ENCODE data around the gene ARL14. TPM values are rescaled to one million over a fixed set of nuclear protein-coding genes. Genes with fewer than 3 reads are reported as not detected.
"Not testable (repeated sequence)": the region's sequence is repeated elsewhere in the genome, so short reads cannot be mapped to it uniquely, and the experiment has no call there.

ARL14 gene
- total and polyA plus RNA-seq, 8 donors: 0.75 to 5.8 (median 2.4) TPM

DNA sequence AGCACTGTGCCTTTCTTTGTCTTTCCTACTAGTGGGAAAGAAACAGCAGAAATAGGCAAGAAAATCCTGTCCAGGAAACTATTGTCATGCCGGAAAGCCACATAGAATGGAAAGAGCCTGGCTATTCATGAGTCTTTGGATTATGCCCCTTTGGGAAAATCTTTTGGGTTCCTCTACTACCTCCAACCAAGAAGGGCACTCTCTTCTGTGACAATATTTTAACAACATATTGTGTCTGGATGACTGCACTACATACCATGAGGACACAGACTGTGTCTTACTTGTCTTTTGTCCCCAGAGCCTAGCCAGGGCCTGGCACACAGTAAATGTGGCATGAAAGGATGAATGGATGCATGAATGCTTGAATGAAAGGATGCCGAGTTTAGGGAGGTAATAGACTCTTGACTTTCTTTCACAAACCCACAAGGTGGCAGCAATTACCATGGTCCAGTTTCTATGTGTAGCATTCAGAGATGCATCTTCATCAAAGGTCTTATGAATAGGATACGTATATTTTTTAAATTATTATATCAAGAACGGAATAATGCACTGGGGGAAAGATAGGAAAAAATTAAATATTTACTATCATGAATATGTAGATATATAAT is 30.3 kb downstream of the ARL14 start:
- FAIRE-seq (peak; percentile 85), ATAC-seq (peak; percentile 80 to 94 (median 92))
- H3K4me3 ChIP-seq: no peak overlapping the region

DNA sequence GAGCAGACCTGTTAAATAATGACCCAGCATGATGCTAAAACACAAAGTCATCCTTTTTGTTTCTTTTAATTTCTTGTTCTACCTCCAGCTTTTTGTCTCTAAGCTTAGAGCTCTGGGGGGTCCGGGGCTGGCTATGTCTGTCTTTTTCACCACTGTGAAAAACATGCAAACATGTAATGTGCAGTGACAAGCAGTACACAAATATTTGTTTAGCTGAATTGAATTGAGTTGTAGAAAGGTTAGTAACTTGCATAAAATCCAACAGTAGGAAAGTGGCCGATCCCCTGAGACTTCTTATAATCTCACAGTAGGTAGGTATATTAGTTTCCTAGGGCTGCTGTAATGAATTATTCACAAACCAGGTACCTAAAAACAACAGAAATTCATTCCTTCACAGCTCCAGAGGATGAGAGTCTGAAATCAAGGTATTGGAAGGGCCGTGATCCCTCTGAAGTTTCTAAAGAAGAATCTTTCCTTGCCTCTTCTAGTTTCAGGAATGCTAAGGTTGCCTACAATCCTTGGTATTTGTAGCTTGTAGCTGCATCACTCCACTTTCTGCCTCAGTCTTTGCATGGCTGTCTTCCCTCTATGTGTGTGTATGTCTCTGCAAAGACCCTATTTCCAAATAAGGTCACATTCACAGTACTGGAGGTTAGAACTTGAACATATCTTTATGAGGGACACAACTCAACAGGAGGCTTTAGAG is 32.7 kb downstream of the ARL14 start:
- Histone ChIP-seq H3K27me3 (no peaks in the 10 kb centered on the region), H3K27ac (no peak overlapping the region), H3K4me1 (peaks cover 0 to 7% (median 0%) of the 10 kb centered on the region in 3 donors), H3K9me3 (no peaks in the 10 kb centered on the region), H3K4me3 (no peak overlapping the region), H3K36me3 (no peaks in the 10 kb centered on the region)
- WGBS, 2 donors: 70 to 82% methylated on average over 3 of the region's 3 CpGs
- DNase-seq (no peak), FAIRE-seq (no peak), ATAC-seq (no peak)
- intact Hi-C loops (cut with DNase I): loop anchor here in 2 of 3 donors (10.0 kb wide), 2 partner anchors 225 to 235 kb away; no protein-coding TSS in a partner anchor
- TF ChIP-seq, protein P1, sequence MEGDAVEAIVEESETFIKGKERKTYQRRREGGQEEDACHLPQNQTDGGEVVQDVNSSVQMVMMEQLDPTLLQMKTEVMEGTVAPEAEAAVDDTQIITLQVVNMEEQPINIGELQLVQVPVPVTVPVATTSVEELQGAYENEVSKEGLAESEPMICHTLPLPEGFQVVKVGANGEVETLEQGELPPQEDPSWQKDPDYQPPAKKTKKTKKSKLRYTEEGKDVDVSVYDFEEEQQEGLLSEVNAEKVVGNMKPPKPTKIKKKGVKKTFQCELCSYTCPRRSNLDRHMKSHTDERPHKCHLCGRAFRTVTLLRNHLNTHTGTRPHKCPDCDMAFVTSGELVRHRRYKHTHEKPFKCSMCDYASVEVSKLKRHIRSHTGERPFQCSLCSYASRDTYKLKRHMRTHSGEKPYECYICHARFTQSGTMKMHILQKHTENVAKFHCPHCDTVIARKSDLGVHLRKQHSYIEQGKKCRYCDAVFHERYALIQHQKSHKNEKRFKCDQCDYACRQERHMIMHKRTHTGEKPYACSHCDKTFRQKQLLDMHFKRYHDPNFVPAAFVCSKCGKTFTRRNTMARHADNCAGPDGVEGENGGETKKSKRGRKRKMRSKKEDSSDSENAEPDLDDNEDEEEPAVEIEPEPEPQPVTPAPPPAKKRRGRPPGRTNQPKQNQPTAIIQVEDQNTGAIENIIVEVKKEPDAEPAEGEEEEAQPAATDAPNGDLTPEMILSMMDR (IDR thresholded peaks at IDR 0.05): no peak

More for the DNA sequence above, 30.3 kb downstream of the ARL14 start:
- Histone ChIP-seq H3K36me3 (no peaks in the 10 kb centered on the region), H3K9me3 (no peaks in the 10 kb centered on the region), H3K27ac (no peak overlapping the region), H3K27me3 (no peaks in the 10 kb centered on the region), H3K4me1 (peaks cover 0 to 7% (median 0%) of the 10 kb centered on the region in 3 donors)
- WGBS, 2 donors: 13 to 19% methylated on average over 4 of the region's 4 CpGs
- DNase-seq: peak in 2 of 6 donors; percentile 19 to 30
- intact Hi-C loops (cut with DNase I): loop anchor here in 2 of 3 donors (10.0 kb wide), 2 partner anchors 228 to 238 kb away; no protein-coding TSS in a partner anchor
- TF ChIP-seq, protein P1 (IDR thresholded peaks at IDR 0.05): peak in 3 of 4 donors; percentile 25 to 53 (median 26)

DNA sequence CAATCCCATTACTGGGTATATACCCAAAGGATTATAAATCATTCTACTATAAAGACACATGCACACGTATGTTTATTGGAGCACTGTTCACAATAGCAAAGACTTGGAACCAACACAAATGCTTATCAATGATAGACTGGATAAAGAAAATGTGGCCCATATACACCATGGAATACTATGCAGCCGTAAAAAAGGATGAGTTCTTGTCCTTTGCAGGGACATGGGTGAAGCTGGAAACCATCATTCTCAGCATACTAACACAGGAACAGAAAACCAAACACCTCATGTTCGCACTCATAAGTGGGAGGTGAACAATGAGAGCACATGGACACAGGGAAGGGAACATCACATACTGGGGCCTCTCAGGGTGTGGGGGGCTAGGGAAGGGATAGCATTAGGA is 36.2 kb downstream of the ARL14 start:
- ATAC-seq; H3K27ac ChIP-seq; H3K9me3 ChIP-seq; H3K4me1 ChIP-seq; DNase-seq; H3K4me3 ChIP-seq; H3K36me3 ChIP-seq; H3K27me3 ChIP-seq; intact Hi-C loops (cut with DNase I); FAIRE-seq: not testable (repeated sequence)
- WGBS, 2 donors: 83 to 86% methylated on average over 3 of the region's 3 CpGs

DNA sequence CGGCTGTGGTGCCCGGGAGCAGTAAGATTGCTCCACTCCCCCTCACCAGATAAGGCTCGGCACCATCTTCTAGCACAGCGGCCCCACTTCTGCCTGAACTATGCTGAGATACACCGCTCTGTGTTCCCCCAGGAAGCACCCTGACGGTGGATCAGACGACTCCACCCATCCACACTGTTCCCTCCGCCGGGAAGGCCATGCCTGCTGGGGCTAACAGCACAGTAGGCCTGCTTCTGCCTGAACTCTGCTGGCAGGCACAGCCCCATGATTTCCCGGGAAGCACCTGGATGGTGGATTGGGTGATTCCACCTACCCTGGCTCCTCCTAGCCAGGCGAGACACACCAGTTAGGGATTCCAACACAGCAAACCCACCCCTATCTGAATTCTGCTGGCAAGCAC is 42.8 kb downstream of the ARL14 start:
- intact Hi-C loops (cut with DNase I): no loop called here
- Histone ChIP-seq H3K4me1 (no peaks in the 10 kb centered on the region), H3K9me3 (no peaks in the 10 kb centered on the region), H3K27ac (no peak overlapping the region), H3K4me3 (no peak overlapping the region), H3K36me3 (no peaks in the 10 kb centered on the region), H3K27me3 (no peaks in the 10 kb centered on the region)
- 82 to 88% methylated on average over 11 of the region's 11 CpGs for WGBS, 2 donors
- ATAC-seq: no peak
- TF ChIP-seq, protein P1 (IDR thresholded peaks at IDR 0.05): no peak
- no peak for DNase-seq
- no peak for FAIRE-seq

DNA sequence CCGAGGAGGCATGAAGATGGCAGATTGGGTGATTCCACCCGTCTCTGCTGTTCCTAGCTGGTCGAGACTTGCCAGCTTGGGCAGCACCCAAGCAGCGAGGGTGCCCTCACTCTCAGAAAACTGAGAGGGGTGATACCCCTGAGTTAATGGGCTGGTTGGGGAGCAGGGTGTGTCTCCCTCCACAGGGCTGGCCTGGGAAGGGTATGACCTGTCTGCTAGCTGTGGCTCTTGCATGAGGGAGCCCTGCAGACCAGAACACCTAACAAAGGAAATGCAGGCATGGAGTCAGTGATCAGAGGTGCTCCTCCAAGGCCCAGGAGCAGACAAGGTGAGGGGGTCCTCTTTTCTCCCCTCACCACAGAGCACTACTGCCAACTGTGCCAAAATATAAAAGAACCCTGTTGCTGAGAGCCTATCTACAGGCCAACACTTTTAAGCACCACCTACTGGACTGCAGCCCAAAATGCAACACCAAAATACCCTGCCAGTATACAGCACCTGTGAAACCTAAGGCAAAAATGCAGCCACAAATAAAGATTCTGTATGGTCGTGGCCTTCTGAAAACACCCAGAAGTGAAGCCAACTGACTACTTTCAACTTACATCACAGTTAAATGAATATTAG is 43.3 kb downstream of the ARL14 start:
- Histone ChIP-seq H3K27ac (no peak overlapping the region), H3K4me1 (no peaks in the 10 kb centered on the region), H3K27me3 (no peaks in the 10 kb centered on the region), H3K36me3 (no peaks in the 10 kb centered on the region), H3K9me3 (no peaks in the 10 kb centered on the region), H3K4me3 (no peak overlapping the region)
- TF ChIP-seq, protein P1 (IDR thresholded peaks at IDR 0.05): no peak
- FAIRE-seq: no peak
- ATAC-seq: peak in 1 of 4 donors; percentile 47
- no peak for DNase-seq
- whole genome bisulfite sequencing, 2 donors: 80 to 87% methylated on average over 5 of the region's 5 CpGs
- intact Hi-C loops (cut with DNase I): no loop called here
